Measurements from ENCODE around the gene PROSER3. TPM values are rescaled to one million over a fixed set of nuclear protein-coding genes. Genes with fewer than 3 reads are reported as not detected.

The PROSER3 gene
- total RNA-seq, 1 donor from 2014 or later, result 63.4 TPM

DNA sequence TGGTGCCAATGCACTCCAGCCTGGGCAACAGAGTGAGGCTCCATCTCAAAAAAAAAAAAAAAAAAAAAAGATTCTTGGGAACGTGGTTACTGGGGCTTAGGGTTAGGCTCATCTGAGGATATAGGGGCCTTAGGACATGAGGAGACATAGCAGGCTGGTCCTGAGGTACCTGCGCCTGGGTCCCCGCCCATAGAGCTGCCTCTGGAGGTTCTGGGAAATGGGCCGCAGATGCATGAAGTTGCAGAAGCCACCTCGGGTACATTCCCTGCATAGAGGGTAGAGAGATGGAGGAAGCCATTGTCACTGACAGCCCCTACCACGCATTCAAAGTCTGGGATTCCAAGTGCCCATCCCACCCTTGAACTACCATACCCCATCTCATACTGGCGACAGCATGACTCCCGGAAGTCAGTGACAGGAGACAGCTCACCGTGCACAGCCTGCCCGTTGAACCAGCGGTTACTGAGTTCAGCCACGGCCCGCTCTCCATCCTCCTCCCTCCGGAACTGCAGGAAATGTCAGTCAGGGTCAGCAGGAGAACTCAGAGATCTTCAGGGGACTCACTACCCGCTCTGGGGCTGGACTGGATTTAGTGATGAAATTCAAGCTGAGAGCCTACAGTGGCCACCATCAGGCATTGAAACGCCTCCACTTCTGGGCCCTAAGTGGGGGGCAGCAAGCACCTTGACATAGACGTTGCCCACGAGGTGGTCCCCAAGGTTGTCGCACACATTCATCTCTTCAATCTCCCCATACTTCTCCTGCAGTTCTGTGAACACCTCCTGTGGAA, 14.1 kb upstream of the PROSER3 start:
- DNase-seq (ENCODE audit: low read depth, low spot score), result no peak
- H3K4me3 Mint-ChIP-seq, result peak overlapping the region; percentile 97
- H3K27ac Mint-ChIP-seq (ENCODE audit: unreplicated experiment), result no peak overlapping the region
- peaks cover 2% of the 10 kb centered on the region for H3K36me3 Mint-ChIP-seq (ENCODE audit: low read depth)
- no peaks in the 10 kb centered on the region for H3K9me3 Mint-ChIP-seq
- H3K4me1 Mint-ChIP-seq, result peaks cover 52% of the 10 kb centered on the region
- TF ChIP-seq, protein P1, sequence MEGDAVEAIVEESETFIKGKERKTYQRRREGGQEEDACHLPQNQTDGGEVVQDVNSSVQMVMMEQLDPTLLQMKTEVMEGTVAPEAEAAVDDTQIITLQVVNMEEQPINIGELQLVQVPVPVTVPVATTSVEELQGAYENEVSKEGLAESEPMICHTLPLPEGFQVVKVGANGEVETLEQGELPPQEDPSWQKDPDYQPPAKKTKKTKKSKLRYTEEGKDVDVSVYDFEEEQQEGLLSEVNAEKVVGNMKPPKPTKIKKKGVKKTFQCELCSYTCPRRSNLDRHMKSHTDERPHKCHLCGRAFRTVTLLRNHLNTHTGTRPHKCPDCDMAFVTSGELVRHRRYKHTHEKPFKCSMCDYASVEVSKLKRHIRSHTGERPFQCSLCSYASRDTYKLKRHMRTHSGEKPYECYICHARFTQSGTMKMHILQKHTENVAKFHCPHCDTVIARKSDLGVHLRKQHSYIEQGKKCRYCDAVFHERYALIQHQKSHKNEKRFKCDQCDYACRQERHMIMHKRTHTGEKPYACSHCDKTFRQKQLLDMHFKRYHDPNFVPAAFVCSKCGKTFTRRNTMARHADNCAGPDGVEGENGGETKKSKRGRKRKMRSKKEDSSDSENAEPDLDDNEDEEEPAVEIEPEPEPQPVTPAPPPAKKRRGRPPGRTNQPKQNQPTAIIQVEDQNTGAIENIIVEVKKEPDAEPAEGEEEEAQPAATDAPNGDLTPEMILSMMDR (conservative IDR thresholded peaks at IDR 0.05), result no peak
- peaks cover 4% of the 10 kb centered on the region for H3K27me3 Mint-ChIP-seq (ENCODE audit: low read depth)

DNA sequence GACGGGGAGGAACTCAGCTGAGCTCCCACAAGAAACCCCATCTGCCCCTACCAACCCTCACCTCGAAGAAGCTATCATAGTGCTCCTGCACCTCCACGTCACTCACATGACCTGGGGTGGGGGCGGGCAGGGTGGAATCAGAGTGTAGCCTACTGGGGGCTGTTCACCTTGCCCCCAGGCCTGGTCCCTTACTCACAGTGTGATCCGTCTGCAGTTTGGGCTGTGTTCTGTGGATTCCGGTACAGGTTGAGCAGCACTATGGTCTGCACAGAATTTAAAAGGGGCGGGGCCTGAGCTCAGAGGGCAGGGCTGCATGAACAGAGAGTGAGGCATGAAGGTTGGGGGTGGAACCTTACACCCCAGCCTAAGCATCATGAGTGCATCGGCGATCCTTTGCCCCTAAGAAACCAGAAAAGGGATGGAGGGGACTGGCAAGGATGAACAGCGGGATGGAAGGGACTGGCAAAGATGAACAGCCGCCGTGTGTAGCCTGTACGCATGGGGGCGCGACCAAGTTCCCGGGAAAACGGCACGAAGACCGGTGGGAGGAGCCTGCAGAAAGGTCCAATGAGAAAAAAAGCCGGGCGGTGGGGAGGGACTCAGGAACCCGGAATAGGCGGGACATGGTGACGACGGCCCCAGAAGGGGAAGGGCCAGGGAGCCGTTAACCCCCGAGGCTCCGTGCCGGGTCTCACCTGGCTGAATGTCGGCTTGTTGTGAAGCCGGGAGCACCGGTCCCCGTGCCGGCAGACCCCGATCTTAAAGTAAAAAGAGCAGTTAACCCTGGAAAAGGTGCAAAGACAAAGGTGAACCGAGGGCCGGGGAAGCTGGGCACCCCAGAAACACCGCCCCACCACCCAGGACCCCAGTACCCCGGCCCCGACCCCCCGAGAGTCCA, 13.3 kb upstream of the PROSER3 start:
- peaks cover 4% of the 10 kb centered on the region for H3K27me3 Mint-ChIP-seq (ENCODE audit: low read depth)
- DNase-seq (ENCODE audit: low read depth, low spot score), result peak; percentile 89
- peaks cover 2% of the 10 kb centered on the region for H3K36me3 Mint-ChIP-seq (ENCODE audit: low read depth)
- H3K27ac Mint-ChIP-seq (ENCODE audit: unreplicated experiment), result peak overlapping the region; percentile 100
- H3K4me1 Mint-ChIP-seq, result peaks cover 56% of the 10 kb centered on the region
- TF ChIP-seq, protein P1 (conservative IDR thresholded peaks at IDR 0.05), result peak; percentile 55
- no peaks in the 10 kb centered on the region for H3K9me3 Mint-ChIP-seq
- peak overlapping the region; percentile 97 for H3K4me3 Mint-ChIP-seq

DNA sequence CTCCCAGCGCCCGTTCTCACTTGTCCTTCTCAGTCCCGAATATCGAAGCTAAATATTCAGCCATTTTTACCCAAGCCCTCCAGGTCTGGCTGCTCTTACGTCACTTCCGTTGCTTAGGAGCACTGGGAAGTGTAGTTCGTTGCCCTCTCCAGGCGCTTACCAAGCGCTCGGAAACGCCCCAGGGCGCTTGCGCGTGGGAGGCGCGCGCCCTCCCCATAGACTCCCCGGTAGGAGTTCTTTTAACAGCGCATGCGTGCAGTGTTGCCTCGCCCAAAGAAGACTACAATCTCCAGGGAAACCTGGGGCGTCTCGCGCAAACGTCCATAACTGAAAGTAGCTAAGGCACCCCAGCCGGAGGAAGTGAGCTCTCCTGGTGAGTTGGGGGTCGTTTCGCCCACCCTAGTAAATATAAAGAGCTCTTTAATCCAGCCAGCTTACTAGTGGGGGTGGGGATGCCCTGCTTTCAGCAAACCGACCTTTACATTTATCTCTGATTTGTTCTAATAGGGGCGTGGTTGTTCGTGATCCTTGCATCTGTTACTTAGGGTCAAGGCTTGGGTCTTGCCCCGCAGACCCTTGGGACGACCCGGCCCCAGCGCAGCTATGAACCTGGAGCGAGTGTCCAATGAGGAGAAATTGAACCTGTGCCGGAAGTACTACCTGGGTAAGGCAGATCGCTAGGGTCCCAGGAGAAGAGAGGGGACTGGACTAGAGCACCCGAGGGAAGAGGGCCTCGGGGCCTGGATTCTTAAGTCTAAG, 12.5 kb upstream of the PROSER3 start, which contains the start of the genes PSENEN and U2AF1L4:
PSENEN (plus strand) TSS at position 324 of the 759 bp plus-strand sequence; CDS start at position 604, 280 bp downstream.
U2AF1L4 (minus strand) TSS at position 91 of the 759 bp plus-strand sequence; CDS start at position 64, 27 bp downstream.
- H3K27me3 Mint-ChIP-seq (ENCODE audit: low read depth), result peaks cover 3% of the 10 kb centered on the region
- peak; percentile 85 for DNase-seq (ENCODE audit: low read depth, low spot score)
- TF ChIP-seq, protein P1 (conservative IDR thresholded peaks at IDR 0.05), result no peak

DNA sequence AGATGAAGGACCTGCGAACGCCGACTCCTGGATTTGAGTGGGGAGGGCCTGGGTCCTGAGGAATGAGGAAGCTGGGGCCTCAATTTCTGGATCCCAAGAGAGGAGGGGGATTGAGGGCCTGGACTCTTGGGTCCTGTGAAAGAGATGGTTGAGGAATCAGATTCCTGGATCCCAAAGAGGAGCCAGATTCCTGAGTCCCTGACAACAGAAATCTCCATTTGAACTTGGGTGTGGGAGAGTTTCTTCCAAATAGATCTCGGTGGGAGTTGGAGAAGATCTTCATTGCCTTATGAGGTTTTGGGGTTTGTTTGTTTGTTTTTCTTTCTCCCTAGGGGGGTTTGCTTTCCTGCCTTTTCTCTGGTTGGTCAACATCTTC, 11.9 kb upstream of the PROSER3 start:
- H3K36me3 Mint-ChIP-seq (ENCODE audit: low read depth), result peaks cover 2% of the 10 kb centered on the region
- no peaks in the 10 kb centered on the region for H3K9me3 Mint-ChIP-seq
- H3K27ac Mint-ChIP-seq (ENCODE audit: unreplicated experiment), result peak overlapping the region; percentile 100
- H3K4me3 Mint-ChIP-seq, result peak overlapping the region; percentile 97
- no peaks in the 10 kb centered on the region for H3K27me3 Mint-ChIP-seq (ENCODE audit: low read depth)
- TF ChIP-seq, protein P1 (conservative IDR thresholded peaks at IDR 0.05), result no peak
- peaks cover 48% of the 10 kb centered on the region for H3K4me1 Mint-ChIP-seq
- no peak for DNase-seq (ENCODE audit: low read depth, low spot score)

More for the DNA sequence above, 12.5 kb upstream of the PROSER3 start, which contains the start of the genes PSENEN and U2AF1L4:
- Mint-ChIP-seq H3K9me3 (no peaks in the 10 kb centered on the region), H3K4me3 (peak within 1 kb of the TSS; percentile 97), H3K36me3 (ENCODE audit: low read depth) (peaks cover 2% of the 10 kb centered on the region), H3K4me1 (peaks cover 54% of the 10 kb centered on the region), H3K27ac (ENCODE audit: unreplicated experiment) (peak within 1 kb of the TSS; percentile 100)

DNA sequence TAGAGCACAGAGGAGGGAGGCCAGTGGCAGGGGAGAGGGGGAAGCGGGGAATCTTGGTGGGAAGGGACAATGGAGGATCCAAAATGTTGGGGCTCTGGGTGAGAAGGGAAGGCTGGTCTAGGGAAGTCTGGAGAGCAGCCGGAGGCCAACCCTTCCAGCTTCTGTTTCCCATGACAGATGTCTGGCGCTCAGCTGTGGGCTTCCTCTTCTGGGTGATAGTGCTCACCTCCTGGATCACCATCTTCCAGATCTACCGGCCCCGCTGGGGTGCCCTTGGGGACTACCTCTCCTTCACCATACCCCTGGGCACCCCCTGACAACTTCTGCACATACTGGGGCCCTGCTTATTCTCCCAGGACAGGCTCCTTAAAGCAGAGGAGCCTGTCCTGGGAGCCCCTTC, 11.4 kb upstream of the PROSER3 start:
- Mint-ChIP-seq H3K27me3 (ENCODE audit: low read depth) (no peaks in the 10 kb centered on the region), H3K36me3 (ENCODE audit: low read depth) (peaks cover 2% of the 10 kb centered on the region), H3K9me3 (no peaks in the 10 kb centered on the region), H3K4me1 (peaks cover 47% of the 10 kb centered on the region), H3K4me3 (peak overlapping the region; percentile 97), H3K27ac (ENCODE audit: unreplicated experiment) (peak overlapping the region; percentile 100)
- no peak for DNase-seq (ENCODE audit: low read depth, low spot score)
- TF ChIP-seq, protein P1 (conservative IDR thresholded peaks at IDR 0.05), result no peak

All from neural crest cell (in vitro differentiated cells).